K562 (cell line): Measurements from ENCODE around the gene GMPR2. TPM values are rescaled to one million over a fixed set of nuclear protein-coding genes. Genes with fewer than 3 reads are reported as not detected.

Experiments used
- ARID1B ChIP-seq: fragments of 450-650 bp; IDR thresholded peaks from 2 replicates; pipeline ENCODE4 v1.6.1; 2016; ENCODE audit warnings: antibody characterized with exemption, mild to moderate bottlenecking, inconsistent platforms
- CCNT2 ChIP-seq: IDR thresholded peaks from 2 replicates; pipeline ENCODE4 v1.6.1; 2011; ENCODE audit warnings: borderline replicate concordance, low read depth, mild to moderate bottlenecking, moderate library complexity, mixed read lengths, low read length; ENCODE audit not compliant: insufficient read length; ENCODE audit errors: extremely low read depth
- DIDO1 ChIP-seq: fragments of 450-650 bp; IDR thresholded peaks from 2 replicates; pipeline ENCODE4 v1.6.1; 2016; ENCODE audit warnings: low read depth, missing biosample characterization, missing genetic modification characterization
- EP300 ChIP-seq: IDR thresholded peaks from 2 replicates; pipeline ENCODE4 v1.6.1; 2012; ENCODE audit warnings: low read length, improper control_type of control experiment
- ESRRA ChIP-seq: fragments of 450-650 bp; IDR thresholded peaks from 2 replicates; pipeline ENCODE4 v1.6.1; 2014; ENCODE audit warnings: low read depth, mild to moderate bottlenecking, moderate library complexity, borderline replicate concordance
- HNRNPK ChIP-seq: fragments of 200-400 bp; formaldehyde crosslinking; IDR thresholded peaks from one replicate; pipeline ENCODE4 v1.6.1; 2018; ENCODE audit warnings: mild to moderate bottlenecking, low read depth, low read length; ENCODE audit not compliant: poor library complexity, severe bottlenecking
- IRF2 ChIP-seq: sonication (generic); formaldehyde crosslinking; IDR thresholded peaks from 2 replicates; pipeline ENCODE4 v1.8.1; 2022; ENCODE audit warnings: mild to moderate bottlenecking, missing genetic modification reagents
- JUND ChIP-seq, 2 experiments: IDR thresholded peaks; 2 replicates in 1 of 2; 3 replicates in 1 of 2; pipeline ENCODE4 v1.6.1; 2011; ENCODE audit warnings: borderline replicate concordance in 2 of 2, low read depth in 2 of 2, low read length in 2 of 2, improper control_type of control experiment in 1 of 2, missing biosample characterization in 1 of 2, missing genetic modification characterization in 1 of 2, missing genetic modification reagents in 1 of 2
- MEIS2 ChIP-seq: fragments of 450-650 bp; IDR thresholded peaks from 2 replicates; pipeline ENCODE4 v1.6.1; 2014; ENCODE audit warnings: mild to moderate bottlenecking; ENCODE audit not compliant: partially characterized antibody
- PML ChIP-seq: IDR thresholded peaks from 2 replicates; pipeline ENCODE4 v1.6.1; 2012; ENCODE audit warnings: low read length, inconsistent platforms
- RHOXF2B ChIP-seq: fragments of 250-450 bp; sonication (Bioruptor Pico); conservative IDR thresholded peaks from 2 replicates; pipeline ENCODE4 v1.5.1; 2021
- RUNX1 ChIP-seq: sonication (generic); IDR thresholded peaks from 2 replicates; pipeline ENCODE4 v1.6.1; 2016; ENCODE audit warnings: antibody characterized with exemption, low read depth
- ZEB2 ChIP-seq: fragments of 450-650 bp; IDR thresholded peaks from 2 replicates; pipeline ENCODE4 v1.6.1; 2016
- ZNF318 ChIP-seq, 2 experiments: fragments of 450-650 bp; IDR thresholded peaks; 2 replicates each; pipeline ENCODE4 v1.6.1; 2016; ENCODE audit warnings: mild to moderate bottlenecking in 2 of 2, borderline replicate concordance in 1 of 2, low read depth in 1 of 2, moderate library complexity in 1 of 2
- ZNF740 ChIP-seq, 3 experiments: fragments of 200-800 bp in 1 of 3; sonication (Bioruptor generic) in 1 of 3; sonication (generic) in 1 of 3; formaldehyde crosslinking in 1 of 3; IDR thresholded peaks; 2 replicates each; pipeline versions ENCODE4 v1.6.1 to v1.8.0; 2016 to 2022; ENCODE audit warnings: mild to moderate bottlenecking in 2 of 3, missing compliant biosample characterization in 2 of 3, missing genetic modification characterization in 2 of 3, missing genetic modification reagents in 1 of 3
- ZNF785 ChIP-seq: fragments of 250-450 bp; sonication (Bioruptor Pico); IDR thresholded peaks from 2 replicates; pipeline ENCODE4 v1.4.0; 2020; ENCODE audit warnings: mild to moderate bottlenecking
- polyA plus RNA-seq, 8 experiments: library from polyadenylated mRNA; depleted of rRNA in 4 of 8; stranded (reverse) in 5 of 8; unstranded in 3 of 8; fragments of >200 nt; fragmentation: Nextera tagmentation in 2 of 8; fragmentation: Illumina TruSeq in 1 of 8; extraction: Ambion mirVana in 2 of 8; extraction: Trizol in 1 of 8; gene quantifications; 2 replicates each; pipeline versions ENCODE4 v1.2.1 to v1.2.3, GENCODE V29; 2011 to 2014; ENCODE audit warnings: inconsistent platforms in 1 of 8, missing spikeins in 1 of 8
- total RNA-seq, 7 experiments: library from RNA; depleted of rRNA in 6 of 7; stranded (reverse); fragments of >200 nt in 6 of 7; fragmentation: Illumina TruSeq in 2 of 7; extraction: Trizol in 2 of 7; gene quantifications; 2 replicates each; pipeline versions ENCODE4 v1.2.1 to v1.2.3, GENCODE V29; 2011 to 2021; ENCODE audit warnings: low replicate concordance in 1 of 7

GMPR2 gene
- total and polyA plus RNA-seq, 9 of the 15 experiments (the other 6 are each of a cell fraction or from before 2014, with no cell fraction given): 26.4 to 67.4 (median 36.3) TPM

GRCh38 chr14:24215495-24216344 is 17.0 kb upstream of the GMPR2 start, which contains the start of gene MDP1 (continued):
- TF ChIP-seq HNRNPK (no peak), MEIS2 (peak; percentile 18), DIDO1 (no peak), RUNX1 (0 out of 2 replicates have a peak, but pooled peaks have one; percentile 17), EP300 (peak; percentile 38; the same call in 1 of the 2 replicates), ZNF785 (CRISPR knock-in tag) (no peak), ARID1B (no peak), JUND (IDR thresholded peaks at IDR 0.05; ENCODE audit: borderline replicate concordance, low read depth, low read length) (peak; percentile 85), JUND (tag; IDR thresholded peaks at IDR 0.05; ENCODE audit: borderline replicate concordance, low read depth, low read length) (peak; percentile 27; the same call in 1 of the 3 replicates), ZEB2 (no peak), ZNF740 (CRISPR knock-in tag; IDR thresholded peaks at IDR 0.05) (peak; percentile 12; the same call in 1 of the 2 replicates), ZNF740 (tag; IDR thresholded peaks at IDR 0.05) (no peak), PML (peak; percentile 71), RHOXF2B (CRISPR knock-in tag) (no peak), IRF2 (CRISPR knock-in tag) (no peak), CCNT2 (peak; percentile 34), ESRRA (peak; percentile 38; the same call in 1 of the 2 replicates), ZNF318 (IDR thresholded peaks at IDR 0.05; ENCODE audit: borderline replicate concordance in 1 of 2, low read depth in 1 of 2) (no peak)
